Breast epithelium (tissue), 3 donors: ENCODE data around the gene LIPH.

ENCODE experiments used
- CTCF ChIP-seq, 3 donors: fragments of 450-650 bp; IDR thresholded peaks; one replicate each; pipeline ENCODE4 v1.5.1; 2016 to 2017; ENCODE audit warnings: antibody characterized with exemption in 3 of 3, mild to moderate bottlenecking in 3 of 3, moderate library complexity in 3 of 3
- POLR2A ChIP-seq: fragments of 450-650 bp; IDR thresholded peaks from one replicate; pipeline ENCODE4 v1.6.1; 2016; ENCODE audit warnings: antibody characterized with exemption, mild to moderate bottlenecking, moderate library complexity
- POLR2AphosphoS5 ChIP-seq, 3 donors: sonication (generic); formaldehyde crosslinking; IDR thresholded peaks; one replicate each; pipeline ENCODE4 v1.6.1; 2017; ENCODE audit warnings: antibody characterized with exemption in 3 of 3

- TF ChIP-seq CTCF (IDR thresholded peaks at IDR 0.05) (no peak), POLR2AphosphoS5 (IDR thresholded peaks at IDR 0.05) (no peak), POLR2A (no peak)
Measured at GRCh38 chr3:185582871-185583270, 30.5 kb upstream of the LIPH start.
